Measurements from ENCODE around the gene CFAP57. TPM values are rescaled to one million over a fixed set of nuclear protein-coding genes. Genes with fewer than 3 reads are reported as not detected.
"Not testable (repeated sequence)": the region's sequence is repeated elsewhere in the genome, so short reads cannot be mapped to it uniquely, and the experiment has no call there.

The CFAP57 gene
- total and polyA plus RNA-seq, 12 donors: 0.09 to 0.35 (median 0.16) TPM; not detected in 5

- no peak overlapping the region for H3K4me3 ChIP-seq
- H3K4me1 ChIP-seq: peaks cover 0 to 13% (median 0%) of the 10 kb centered on the region in 9 donors
- no peak for TF ChIP-seq CTCF (IDR thresholded peaks at IDR 0.05)
- WGBS, 2 donors: 50 to 51% methylated on average over 1 of the region's 1 CpG
- DNase-seq (no peak), ATAC-seq (no peak)
- H3K36me3 ChIP-seq: no peaks in the 10 kb centered on the region
- H3K27ac ChIP-seq: no peak overlapping the region
- H3K27me3 ChIP-seq: peaks cover 0 to 4% (median 0%) of the 10 kb centered on the region in 7 donors
- intact Hi-C loops (cut with DNase I): no loop called here
- H3K9me3 ChIP-seq: peaks cover 0 to 2% (median 0%) of the 10 kb centered on the region in 11 donors
These were observed 38.1 kb upstream of the CFAP57 start for GRCh38 chr1:43134068-43134467.

- intact Hi-C loops (cut with DNase I): no loop called here
- Histone ChIP-seq H3K9me3 (peaks cover 0 to 8% (median 1%) of the 10 kb centered on the region in 11 donors), H3K36me3 (no peaks in the 10 kb centered on the region), H3K4me1 (peaks cover 0 to 13% (median 0%) of the 10 kb centered on the region in 9 donors), H3K27me3 (peaks cover 0 to 4% (median 0%) of the 10 kb centered on the region in 7 donors), H3K4me3 (no peak overlapping the region), H3K27ac (no peak overlapping the region)
- ATAC-seq (no peak), DNase-seq (no peak)
- TF ChIP-seq CTCF (IDR thresholded peaks at IDR 0.05): no peak
These were observed 37.5 kb upstream of the CFAP57 start for GRCh38 chr1:43134640-43135039.

- ATAC-seq: no peak
- WGBS, 2 donors: 75 to 79% methylated on average over 9 of the region's 9 CpGs
- H3K4me1 ChIP-seq: peaks cover 0 to 13% (median 0%) of the 10 kb centered on the region in 9 donors
- H3K4me3 ChIP-seq: no peak overlapping the region
- peaks cover 0 to 22% (median 9%) of the 10 kb centered on the region in 11 donors for H3K9me3 ChIP-seq
- H3K27ac ChIP-seq: no peak overlapping the region
- peaks cover 0 to 4% (median 0%) of the 10 kb centered on the region in 7 donors for H3K27me3 ChIP-seq
- H3K36me3 ChIP-seq: no peaks in the 10 kb centered on the region
- TF ChIP-seq CTCF (IDR thresholded peaks at IDR 0.05): no peak
- intact Hi-C loops (cut with DNase I): no loop called here
- no peak for DNase-seq
These were observed 36.0 kb upstream of the CFAP57 start for GRCh38 chr1:43135857-43136781.

DNA sequence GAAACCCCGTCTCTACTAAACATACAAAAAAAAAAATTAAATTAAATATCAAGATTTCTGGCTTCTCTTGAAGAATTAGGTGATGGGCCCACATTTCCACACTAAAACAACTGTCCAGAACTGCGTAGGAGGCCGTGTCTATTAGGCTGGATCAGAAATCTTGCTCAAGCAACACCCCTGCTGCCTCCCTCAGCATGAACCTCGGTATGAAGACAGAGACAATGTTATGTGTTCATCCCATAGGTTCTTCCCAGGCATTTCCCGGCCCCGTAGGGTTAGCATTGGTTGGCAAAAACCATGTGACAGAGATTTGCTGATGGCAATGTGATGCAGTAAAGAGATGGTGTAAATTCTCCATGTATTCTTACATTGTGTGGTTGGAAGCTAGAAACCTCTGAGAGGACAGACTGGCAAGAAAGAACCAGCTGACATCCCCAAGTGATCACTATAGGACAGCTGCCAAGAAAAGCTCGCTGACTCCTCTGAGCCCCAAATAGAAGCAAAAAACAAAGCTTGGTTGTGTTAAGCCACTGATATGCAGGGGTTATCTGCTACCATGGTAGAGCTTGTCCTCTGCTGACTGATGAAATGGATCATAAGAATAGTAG, 34.6 kb upstream of the CFAP57 start:
- whole genome bisulfite sequencing, 2 donors: 63 to 68% methylated on average over 7 of the region's 7 CpGs
- H3K9me3 ChIP-seq: peaks cover 0 to 25% (median 9%) of the 10 kb centered on the region in 11 donors
- ATAC-seq: peak; percentile 49 to 98 (median 92)

DNA sequence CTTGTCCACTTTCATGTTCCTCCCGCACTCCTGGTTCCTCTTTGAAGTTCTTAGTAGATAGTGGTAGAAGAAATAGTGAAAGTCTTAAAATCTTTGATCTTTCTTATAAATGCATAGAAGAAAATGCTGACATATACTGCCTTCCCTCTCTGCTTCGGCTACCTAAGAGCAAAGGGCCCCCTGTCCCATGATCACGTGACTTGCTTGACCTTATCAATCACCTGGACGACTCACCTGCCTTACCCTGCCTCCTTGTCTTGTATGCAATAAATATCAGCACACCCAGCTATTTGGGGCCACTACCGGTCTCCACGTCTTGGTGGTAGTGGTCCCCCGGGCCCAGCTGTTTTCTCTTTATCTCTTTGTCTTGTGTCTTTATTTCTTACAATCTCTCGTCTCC, 32.8 kb upstream of the CFAP57 start:
- H3K36me3 ChIP-seq; H3K4me3 ChIP-seq; DNase-seq; intact Hi-C loops (cut with DNase I); H3K27me3 ChIP-seq; ATAC-seq; H3K27ac ChIP-seq: not testable (repeated sequence)
- WGBS, 2 donors: 86 to 91% methylated on average over 8 of the region's 8 CpGs
- Histone ChIP-seq H3K4me1 (peaks cover 0 to 13% (median 0%) of the 10 kb centered on the region in 9 donors), H3K9me3 (peaks cover 0 to 25% (median 9%) of the 10 kb centered on the region in 11 donors)

More for the DNA sequence above, 34.6 kb upstream of the CFAP57 start:
- no peak overlapping the region for H3K4me3 ChIP-seq
- intact Hi-C loops (cut with DNase I): no loop called here
- TF ChIP-seq CTCF (IDR thresholded peaks at IDR 0.05): no peak
- no peaks in the 10 kb centered on the region for H3K27me3 ChIP-seq
- H3K27ac ChIP-seq: peak overlapping the region in 7 of 10 donors; percentile 5 to 69 (median 49)
- peak in 1 of 2 donors; percentile 49 for DNase-seq
- H3K36me3 ChIP-seq: no peaks in the 10 kb centered on the region
- peaks cover 0 to 13% (median 0%) of the 10 kb centered on the region in 9 donors for H3K4me1 ChIP-seq
